Caco-2 (cell line): ENCODE data around the gene IGFL4. TPM values are rescaled to one million over a fixed set of nuclear protein-coding genes. Genes with fewer than 3 reads are reported as not detected.

ENCODE experiments used
- BruUV-seq: library from RNA; stranded (reverse); fragments of 400-500 nt; replicated peaks from 2 replicates; lab custom pipeline; 2021; lab: Mats Ljungman, UMichigan
- CTCF ChIA-PET: fragments of 300-600 bp; sonication (Branson Sonifier 250); formaldehyde crosslinking; loops from one replicate; lab custom pipeline; 2022; ENCODE audit warnings: antibody characterized with exemption; lab: Charles Lee
- POLR2A ChIA-PET: fragments of 300-600 bp; sonication (Branson Sonifier 250); formaldehyde crosslinking; loops from one replicate; lab custom pipeline; 2022; ENCODE audit warnings: antibody characterized with exemption; lab: Charles Lee
- DNase-seq, 2 experiments: peaks; one replicate each; pipeline versions ENCODE4 v3.0.0 to v3.0.0-alpha.2; 2020 to 2022
- H3K27me3 ChIP-seq: replicated peaks from 2 replicates; pipeline ENCODE4 v1.6.0; 2011; ENCODE audit warnings: low read length; ENCODE audit not compliant: control insufficient read depth, insufficient read depth
- H3K36me3 ChIP-seq: 2 replicates; pipeline ENCODE4 v1.5.1; 2011; ENCODE audit warnings: low read length; ENCODE audit not compliant: control insufficient read depth, insufficient read depth
- H3K4me1 ChIP-seq: fragments of 250-450 bp; sonication (Bioruptor Pico); 2 replicates; pipeline ENCODE4 v1.5.1; 2020; ENCODE audit warnings: mild to moderate bottlenecking
- H3K4me3 ChIP-seq: 2 replicates; pipeline ENCODE4 v1.5.1; 2011; ENCODE audit warnings: low read depth, mild to moderate bottlenecking, control low read depth, low read length
- H3K9me3 ChIP-seq: fragments of 250-450 bp; sonication (Bioruptor Pico); 2 replicates; pipeline ENCODE4 v1.5.1; 2020; ENCODE audit warnings: mild to moderate bottlenecking, moderate library complexity
- H3K27ac Mint-ChIP-seq: one replicate; pipeline ENCODE4 v1.8.0; 2022; ENCODE audit warnings: mixed read lengths; ENCODE audit not compliant: unreplicated experiment
- H3K27me3 Mint-ChIP-seq: one replicate; pipeline ENCODE4 v1.8.0; 2022; ENCODE audit warnings: mixed read lengths; ENCODE audit not compliant: insufficient read depth, unreplicated experiment
- H3K36me3 Mint-ChIP-seq: one replicate; pipeline ENCODE4 v1.8.0; 2022; ENCODE audit warnings: mild to moderate bottlenecking, mixed read lengths; ENCODE audit not compliant: insufficient read depth, unreplicated experiment
- H3K4me1 Mint-ChIP-seq: one replicate; pipeline ENCODE4 v1.8.0; 2022; ENCODE audit warnings: low read depth, mixed read lengths; ENCODE audit not compliant: unreplicated experiment
- H3K4me3 Mint-ChIP-seq: one replicate; pipeline ENCODE4 v1.8.0; 2022; ENCODE audit warnings: mild to moderate bottlenecking, moderate library complexity, mixed read lengths; ENCODE audit not compliant: unreplicated experiment
- H3K9me3 Mint-ChIP-seq: one replicate; pipeline ENCODE4 v1.8.0; 2022; ENCODE audit warnings: mixed read lengths; ENCODE audit not compliant: unreplicated experiment
- intact Hi-C: fragments of 100-400 bp; cut with micrococcal nuclease; formaldehyde crosslinking; loops from one replicate; pipeline ENCODE4 v1.10.0; 2022; ENCODE audit not compliant: unreplicated experiment
- total RNA-seq: library from RNA; stranded (reverse); gene quantifications from 2 replicates; pipeline ENCODE4 v1.2.3, GENCODE V29; 2022
- TF ChIP-seq, protein P1 (sequence below), 2 experiments: fragments of 200-600 bp in 1 of 2; IDR thresholded peaks; 1 replicate in 1 of 2; 2 replicates in 1 of 2; pipeline versions ENCODE4 v1.5.1 to v1.8.0; 2011 to 2022; ENCODE audit warnings: antibody characterized with exemption in 1 of 2, control low read depth in 1 of 2, inconsistent platforms in 1 of 2, low read depth in 1 of 2, low read length in 1 of 2, mild to moderate bottlenecking in 1 of 2, moderate library complexity in 1 of 2; ENCODE audit not compliant: insufficient read depth in 1 of 2, severe bottlenecking in 1 of 2, unreplicated experiment in 1 of 2

Gene IGFL4
- total RNA-seq, 1 experiment from 2014 or later, result 4.4 TPM

DNA sequence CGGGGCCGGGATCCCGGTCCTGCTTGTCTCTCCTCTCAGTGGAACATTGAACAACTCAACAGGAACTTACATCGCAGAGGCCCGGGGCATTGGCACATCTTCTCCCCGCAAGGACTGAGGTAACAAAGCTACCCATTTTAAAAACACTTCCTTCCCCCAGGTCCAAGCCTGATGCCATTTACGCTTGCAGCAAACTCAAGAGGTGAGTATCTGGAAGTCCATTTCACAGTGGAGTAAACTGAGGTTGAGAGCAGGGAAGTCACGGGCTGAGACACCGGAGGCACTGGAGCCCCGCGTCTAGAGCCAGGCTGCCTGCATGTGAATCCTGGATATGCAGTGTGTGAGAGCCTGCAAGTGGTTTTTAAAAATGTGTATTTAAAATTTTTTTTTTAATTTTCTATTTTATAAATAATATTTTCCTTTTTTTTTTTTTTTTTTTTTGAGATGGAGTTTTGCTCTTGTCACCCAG, 17.5 kb downstream of the IGFL4 start:
- peaks cover 6% of the 10 kb centered on the region for H3K4me1 Mint-ChIP-seq
- DNase-seq, result no peak
- ChIA-PET CTCF (interaction anchor here (2.4 kb wide), 1 partner anchor 54 kb away, joined by 10 read pairs; no protein-coding TSS in a partner anchor), POLR2A (no interaction called here)
- H3K9me3 ChIP-seq, result no peaks in the 10 kb centered on the region
- H3K4me3 ChIP-seq, result no peak overlapping the region
- peaks cover 5% of the 10 kb centered on the region; the same call in 1 of the 2 replicates for H3K4me1 ChIP-seq
- H3K36me3 Mint-ChIP-seq, result no peaks in the 10 kb centered on the region
- no TSS peak for BruUV-seq
- peaks cover 12% of the 10 kb centered on the region for H3K9me3 Mint-ChIP-seq
- no peak overlapping the region for H3K4me3 Mint-ChIP-seq
- TF ChIP-seq, protein P1, sequence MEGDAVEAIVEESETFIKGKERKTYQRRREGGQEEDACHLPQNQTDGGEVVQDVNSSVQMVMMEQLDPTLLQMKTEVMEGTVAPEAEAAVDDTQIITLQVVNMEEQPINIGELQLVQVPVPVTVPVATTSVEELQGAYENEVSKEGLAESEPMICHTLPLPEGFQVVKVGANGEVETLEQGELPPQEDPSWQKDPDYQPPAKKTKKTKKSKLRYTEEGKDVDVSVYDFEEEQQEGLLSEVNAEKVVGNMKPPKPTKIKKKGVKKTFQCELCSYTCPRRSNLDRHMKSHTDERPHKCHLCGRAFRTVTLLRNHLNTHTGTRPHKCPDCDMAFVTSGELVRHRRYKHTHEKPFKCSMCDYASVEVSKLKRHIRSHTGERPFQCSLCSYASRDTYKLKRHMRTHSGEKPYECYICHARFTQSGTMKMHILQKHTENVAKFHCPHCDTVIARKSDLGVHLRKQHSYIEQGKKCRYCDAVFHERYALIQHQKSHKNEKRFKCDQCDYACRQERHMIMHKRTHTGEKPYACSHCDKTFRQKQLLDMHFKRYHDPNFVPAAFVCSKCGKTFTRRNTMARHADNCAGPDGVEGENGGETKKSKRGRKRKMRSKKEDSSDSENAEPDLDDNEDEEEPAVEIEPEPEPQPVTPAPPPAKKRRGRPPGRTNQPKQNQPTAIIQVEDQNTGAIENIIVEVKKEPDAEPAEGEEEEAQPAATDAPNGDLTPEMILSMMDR (IDR thresholded peaks at IDR 0.05; ENCODE audit: insufficient read depth in 1 of 2, low read depth in 1 of 2, low read length in 1 of 2, severe bottlenecking in 1 of 2, unreplicated experiment in 1 of 2), result no peak
- H3K27me3 ChIP-seq, result no peaks in the 10 kb centered on the region
- no peaks in the 10 kb centered on the region for H3K36me3 ChIP-seq
- intact Hi-C loops, result no loop called here
- H3K27me3 Mint-ChIP-seq, result no peaks in the 10 kb centered on the region
- no peak overlapping the region for H3K27ac Mint-ChIP-seq

GRCh38 chr19:46022431-46023310, 18.1 kb downstream of the IGFL4 start, which contains the start of gene PGLYRP1:
PGLYRP1 (minus strand) TSS chr19:46023053; CDS start chr19:46023021, 32 bp downstream.
- Histone ChIP-seq H3K27me3 (no peaks in the 10 kb centered on the region), H3K4me3 (no peak within 1 kb of the TSS), H3K4me1 (peaks cover 5% of the 10 kb centered on the region; the same call in 1 of the 2 replicates), H3K36me3 (no peaks in the 10 kb centered on the region), H3K9me3 (no peaks in the 10 kb centered on the region)
- no peak within 1 kb of the TSS for H3K4me3 Mint-ChIP-seq
- CTCF ChIA-PET, result interaction anchor here (2.4 kb wide), 1 partner anchor 55 kb away, joined by 10 read pairs; no protein-coding TSS in a partner anchor
- no TSS peak for BruUV-seq
- TF ChIP-seq, protein P1 (IDR thresholded peaks at IDR 0.05; ENCODE audit: insufficient read depth in 1 of 2, low read depth in 1 of 2, low read length in 1 of 2, severe bottlenecking in 1 of 2, unreplicated experiment in 1 of 2), result no peak
- H3K9me3 Mint-ChIP-seq, result peaks cover 12% of the 10 kb centered on the region
- H3K4me1 Mint-ChIP-seq, result peaks cover 6% of the 10 kb centered on the region
- POLR2A ChIA-PET, result no interaction called here
- intact Hi-C loops, result no loop called here
- no peaks in the 10 kb centered on the region for H3K27me3 Mint-ChIP-seq
- H3K27ac Mint-ChIP-seq, result no peak within 1 kb of the TSS
- H3K36me3 Mint-ChIP-seq, result no peaks in the 10 kb centered on the region
- peak in 1 of 2 experiments; percentile 36 for DNase-seq

DNA sequence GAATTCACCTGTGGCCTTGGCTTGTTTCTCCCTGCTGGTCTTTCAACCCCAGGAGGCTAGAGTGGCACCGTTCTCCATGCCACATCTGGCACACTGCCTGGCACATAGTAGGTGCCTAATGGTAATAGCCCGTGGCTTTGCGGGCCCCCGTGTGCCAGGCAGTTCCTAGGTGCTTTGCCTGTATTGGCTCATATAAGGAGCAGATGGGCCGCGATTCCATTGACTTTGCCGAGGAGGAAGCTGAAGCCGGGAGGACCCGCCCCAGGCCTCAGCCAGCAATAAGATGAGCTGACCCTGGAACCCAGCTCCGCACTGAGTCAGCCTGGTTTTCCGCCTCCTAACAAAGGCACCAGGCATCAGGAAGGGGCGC, 18.8 kb downstream of the IGFL4 start:
- peaks cover 6% of the 10 kb centered on the region for H3K4me1 Mint-ChIP-seq
- Histone ChIP-seq H3K36me3 (no peaks in the 10 kb centered on the region), H3K4me3 (no peak overlapping the region), H3K27me3 (no peaks in the 10 kb centered on the region), H3K9me3 (no peaks in the 10 kb centered on the region), H3K4me1 (peaks cover 5% of the 10 kb centered on the region; the same call in 1 of the 2 replicates)
- BruUV-seq, result no TSS peak
- no peaks in the 10 kb centered on the region for H3K27me3 Mint-ChIP-seq
- no peaks in the 10 kb centered on the region for H3K36me3 Mint-ChIP-seq
- no peak overlapping the region for H3K4me3 Mint-ChIP-seq
- ChIA-PET CTCF (interaction anchor here (0.6 to 2.4 kb wide), 3 partner anchors 27 to 320 kb away, joined by 3 to 10 read pairs (median 3); partner anchors contain the start of gene CCDC61), POLR2A (no interaction called here)
- intact Hi-C loops, result no loop called here
- TF ChIP-seq, protein P1 (IDR thresholded peaks at IDR 0.05; ENCODE audit: insufficient read depth in 1 of 2, low read depth in 1 of 2, low read length in 1 of 2, severe bottlenecking in 1 of 2, unreplicated experiment in 1 of 2), result no peak
- DNase-seq, result peak in 1 of 2 experiments; percentile 30
- H3K9me3 Mint-ChIP-seq, result peaks cover 12% of the 10 kb centered on the region
- no peak overlapping the region for H3K27ac Mint-ChIP-seq
